HepG2 (cell line): Measurements from ENCODE around the gene AMBRA1. TPM values are rescaled to one million over a fixed set of nuclear protein-coding genes. Genes with fewer than 3 reads are reported as not detected.

Source experiments
- DRAP1 ChIP-seq: IDR thresholded peaks from 2 replicates; pipeline ENCODE4 v1.6.1; 2016; ENCODE audit warnings: missing genetic modification reagents, missing compliant biosample characterization
- FOSL2 ChIP-seq: sonication (generic); formaldehyde crosslinking; IDR thresholded peaks from 2 replicates; pipeline ENCODE4 v1.4.0; 2020; ENCODE audit warnings: missing genetic modification reagents
- HNF1A ChIP-seq, 2 experiments: sonication (generic) in 1 of 2; formaldehyde crosslinking in 1 of 2; IDR thresholded peaks; 2 replicates each; pipeline versions ENCODE4 v1.4.0 to v1.6.1; 2016 to 2020; ENCODE audit warnings: borderline replicate concordance in 1 of 2, low read depth in 1 of 2, mild to moderate bottlenecking in 1 of 2, missing genetic modification reagents in 1 of 2
- KMT2B ChIP-seq: IDR thresholded peaks from 2 replicates; pipeline ENCODE4 v1.6.1; 2016; ENCODE audit warnings: missing genetic modification reagents, missing compliant biosample characterization
- ZFP1 ChIP-seq: IDR thresholded peaks from 2 replicates; pipeline ENCODE4 v1.6.1; 2016
- ZFYVE20 ChIP-seq: sonication (generic); formaldehyde crosslinking; IDR thresholded peaks from 2 replicates; pipeline ENCODE4 v1.8.0; 2023; ENCODE audit warnings: low read depth, mild to moderate bottlenecking, moderate library complexity, missing genetic modification reagents, borderline replicate concordance
- polyA plus RNA-seq, 8 experiments: library from polyadenylated mRNA; depleted of rRNA in 3 of 8; stranded (reverse) in 7 of 8; unstranded in 1 of 8; fragments of >200 nt; fragmentation: Illumina TruSeq in 4 of 8; extraction: Trizol in 4 of 8; gene quantifications; 2 replicates each; pipeline versions ENCODE4 v1.2.1 to v1.2.3, GENCODE V29; 2011 to 2016; ENCODE audit warnings: low read depth in 4 of 8, missing spikeins in 1 of 8, mixed read lengths in 1 of 8; ENCODE audit not compliant: insufficient read depth in 1 of 8
- total RNA-seq, 5 experiments: library from RNA; depleted of rRNA; stranded (reverse); fragments of >200 nt; fragmentation: Illumina TruSeq; extraction: Trizol; gene quantifications; 2 replicates each; pipeline ENCODE4 v1.2.3, GENCODE V29; 2016; ENCODE audit warnings: low read depth in 1 of 5
- TF ChIP-seq, protein P1 (sequence below), 2 experiments: fragments of 450-650 bp in 1 of 2; sonication (generic) in 1 of 2; formaldehyde crosslinking in 1 of 2; IDR thresholded peaks; 2 replicates each; pipeline versions ENCODE4 v1.6.1 to v1.8.0; 2016 to 2022; ENCODE audit warnings: antibody characterized with exemption in 1 of 2, mild to moderate bottlenecking in 1 of 2, missing genetic modification reagents in 1 of 2
- TF ChIP-seq, protein P2 (sequence below): sonication (generic); formaldehyde crosslinking; IDR thresholded peaks from 2 replicates; pipeline ENCODE4 v1.4.0; 2020; ENCODE audit warnings: missing genetic modification reagents

Gene AMBRA1
- total and polyA plus RNA-seq, 2 of the 13 experiments (the other 11 are each of a cell fraction or from before 2014, with no cell fraction given), result 15.7 to 26.0 TPM

GRCh38 chr11:46475051-46475925, 118.5 kb downstream of the AMBRA1 start (continued):
- TF ChIP-seq, protein P1, sequence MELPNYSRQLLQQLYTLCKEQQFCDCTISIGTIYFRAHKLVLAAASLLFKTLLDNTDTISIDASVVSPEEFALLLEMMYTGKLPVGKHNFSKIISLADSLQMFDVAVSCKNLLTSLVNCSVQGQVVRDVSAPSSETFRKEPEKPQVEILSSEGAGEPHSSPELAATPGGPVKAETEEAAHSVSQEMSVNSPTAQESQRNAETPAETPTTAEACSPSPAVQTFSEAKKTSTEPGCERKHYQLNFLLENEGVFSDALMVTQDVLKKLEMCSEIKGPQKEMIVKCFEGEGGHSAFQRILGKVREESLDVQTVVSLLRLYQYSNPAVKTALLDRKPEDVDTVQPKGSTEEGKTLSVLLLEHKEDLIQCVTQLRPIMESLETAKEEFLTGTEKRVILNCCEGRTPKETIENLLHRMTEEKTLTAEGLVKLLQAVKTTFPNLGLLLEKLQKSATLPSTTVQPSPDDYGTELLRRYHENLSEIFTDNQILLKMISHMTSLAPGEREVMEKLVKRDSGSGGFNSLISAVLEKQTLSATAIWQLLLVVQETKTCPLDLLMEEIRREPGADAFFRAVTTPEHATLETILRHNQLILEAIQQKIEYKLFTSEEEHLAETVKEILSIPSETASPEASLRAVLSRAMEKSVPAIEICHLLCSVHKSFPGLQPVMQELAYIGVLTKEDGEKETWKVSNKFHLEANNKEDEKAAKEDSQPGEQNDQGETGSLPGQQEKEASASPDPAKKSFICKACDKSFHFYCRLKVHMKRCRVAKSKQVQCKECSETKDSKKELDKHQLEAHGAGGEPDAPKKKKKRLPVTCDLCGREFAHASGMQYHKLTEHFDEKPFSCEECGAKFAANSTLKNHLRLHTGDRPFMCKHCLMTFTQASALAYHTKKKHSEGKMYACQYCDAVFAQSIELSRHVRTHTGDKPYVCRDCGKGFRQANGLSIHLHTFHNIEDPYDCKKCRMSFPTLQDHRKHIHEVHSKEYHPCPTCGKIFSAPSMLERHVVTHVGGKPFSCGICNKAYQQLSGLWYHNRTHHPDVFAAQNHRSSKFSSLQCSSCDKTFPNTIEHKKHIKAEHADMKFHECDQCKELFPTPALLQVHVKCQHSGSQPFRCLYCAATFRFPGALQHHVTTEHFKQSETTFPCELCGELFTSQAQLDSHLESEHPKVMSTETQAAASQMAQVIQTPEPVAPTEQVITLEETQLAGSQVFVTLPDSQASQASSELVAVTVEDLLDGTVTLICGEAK (IDR thresholded peaks at IDR 0.05), result no peak
- TF ChIP-seq, protein P1 (CRISPR knock-in tag; IDR thresholded peaks at IDR 0.05), result no peak
- TF ChIP-seq ZFP1 (CRISPR knock-in tag) (no peak), HNF1A (IDR thresholded peaks at IDR 0.05; ENCODE audit: low read depth) (no peak), HNF1A (CRISPR knock-in tag; IDR thresholded peaks at IDR 0.05; ENCODE audit: borderline replicate concordance) (no peak), FOSL2 (CRISPR knock-in tag) (no peak), KMT2B (CRISPR knock-in tag) (no peak), DRAP1 (CRISPR knock-in tag) (no peak), ZFYVE20 (CRISPR knock-in tag) (no peak)
- TF ChIP-seq, protein P2, sequence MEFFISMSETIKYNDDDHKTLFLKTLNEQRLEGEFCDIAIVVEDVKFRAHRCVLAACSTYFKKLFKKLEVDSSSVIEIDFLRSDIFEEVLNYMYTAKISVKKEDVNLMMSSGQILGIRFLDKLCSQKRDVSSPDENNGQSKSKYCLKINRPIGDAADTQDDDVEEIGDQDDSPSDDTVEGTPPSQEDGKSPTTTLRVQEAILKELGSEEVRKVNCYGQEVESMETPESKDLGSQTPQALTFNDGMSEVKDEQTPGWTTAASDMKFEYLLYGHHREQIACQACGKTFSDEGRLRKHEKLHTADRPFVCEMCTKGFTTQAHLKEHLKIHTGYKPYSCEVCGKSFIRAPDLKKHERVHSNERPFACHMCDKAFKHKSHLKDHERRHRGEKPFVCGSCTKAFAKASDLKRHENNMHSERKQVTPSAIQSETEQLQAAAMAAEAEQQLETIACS (CRISPR knock-in tag), result no peak
